Omental fat pad (tissue), 4 donors: ENCODE measurements around the gene PRCC. TPM values are rescaled to one million over a fixed set of nuclear protein-coding genes. Genes with fewer than 3 reads are reported as not detected.

ENCODE experiments used
- ATAC-seq: fragments of 150-250 bp; one replicate; pipeline ENCODE4 v1.9.1; 2016; ENCODE audit warnings: mild to moderate bottlenecking, moderate library complexity; ENCODE audit not compliant: low FRiP score
- DNase-seq: peaks from one replicate; pipeline ENCODE4 v3.0.0-alpha.2; 2019; ENCODE audit warnings: low spot score
- CTCF ChIP-seq, 3 donors: fragments of 450-650 bp; IDR thresholded peaks; one replicate each; pipeline ENCODE4 v1.5.1; 2016 to 2017; ENCODE audit warnings: antibody characterized with exemption in 3 of 3, mild to moderate bottlenecking in 3 of 3, moderate library complexity in 2 of 3
- total RNA-seq, 4 donors: library from RNA; depleted of rRNA; stranded (reverse); fragments of >200 nt; gene quantifications; one replicate each; pipeline ENCODE4 v1.1.0, GENCODE V29; 2016

PRCC gene
- total RNA-seq, 4 donors from 2014 or later = 25.5 to 34.7 (median 28.2) TPM

- DNase-seq (no peak), ATAC-seq (no peak)
- TF ChIP-seq CTCF (IDR thresholded peaks at IDR 0.05) = no peak
These were observed 6.3 kb downstream of the PRCC start for GRCh38 chr1:156773607-156774006.

GRCh38 chr1:156775799-156776198 is 8.5 kb downstream of the PRCC start:
- no peak for DNase-seq
- no peak for ATAC-seq
- TF ChIP-seq CTCF (IDR thresholded peaks at IDR 0.05) = no peak

GRCh38 chr1:156776942-156777341 is 9.6 kb downstream of the PRCC start:
- no peak for TF ChIP-seq CTCF (IDR thresholded peaks at IDR 0.05)
- DNase-seq (no peak), ATAC-seq (no peak)

GRCh38 chr1:156777573-156777972 is 10.2 kb downstream of the PRCC start:
- DNase-seq (no peak), ATAC-seq (no peak)
- TF ChIP-seq CTCF (IDR thresholded peaks at IDR 0.05) = no peak

GRCh38 chr1:156781585-156782186 is 14.4 kb downstream of the PRCC start:
- peak; percentile 91 for ATAC-seq
- DNase-seq = no peak
- TF ChIP-seq CTCF (IDR thresholded peaks at IDR 0.05) = no peak

- DNase-seq (no peak), ATAC-seq (no peak)
- TF ChIP-seq CTCF (IDR thresholded peaks at IDR 0.05) = no peak
These were observed 18.1 kb downstream of the PRCC start for GRCh38 chr1:156785458-156785857.

- ATAC-seq (no peak), DNase-seq (no peak)
- no peak for TF ChIP-seq CTCF (IDR thresholded peaks at IDR 0.05)
These were observed 19.3 kb downstream of the PRCC start for GRCh38 chr1:156786640-156787039.
